Measurements from ENCODE around the gene SIK3. TPM values are rescaled to one million over a fixed set of nuclear protein-coding genes. Genes with fewer than 3 reads are reported as not detected.
A peak's percentile ranks its signal among the peaks of the same experiment; 100 is the strongest.

SIK3 gene
- total RNA-seq, 1 experiment from 2014 or later: 34.4 TPM

GRCh38 chr11:116970485-116971292 lies 127.5 kb downstream of the SIK3 start:
- DNase-seq (ENCODE audit: low spot score) (no peak), ATAC-seq (no peak)
- Mint-ChIP-seq H3K9me3 (no peaks in the 10 kb centered on the region), H3K27me3 (ENCODE audit: low read depth) (no peaks in the 10 kb centered on the region), H3K4me1 (peaks cover 41% of the 10 kb centered on the region), H3K27ac (no peak overlapping the region), H3K4me3 (no peak overlapping the region), H3K36me3 (no peaks in the 10 kb centered on the region)
- ChIA-PET POLR2A (no interaction called here), CTCF (no interaction called here)
- TF ChIP-seq ZNF121 (CRISPR knock-in tag; IDR thresholded peaks at IDR 0.05) (peak; percentile 60), MYBL2 (CRISPR knock-in tag; IDR thresholded peaks at IDR 0.05) (no peak)

- H3K4me3 Mint-ChIP-seq: no peak overlapping the region
- DNase-seq (ENCODE audit: low spot score) (no peak), ATAC-seq (no peak; the same call in 1 of the 2 replicates)
- TF ChIP-seq TP53 (CRISPR knock-in tag; IDR thresholded peaks at IDR 0.05): no peak
- no peak for TF ChIP-seq MAX (CRISPR knock-in tag; IDR thresholded peaks at IDR 0.05)
- no peak for TF ChIP-seq MLX (CRISPR knock-in tag; IDR thresholded peaks at IDR 0.05)
- no peak for TF ChIP-seq CREB1 (CRISPR knock-in tag; IDR thresholded peaks at IDR 0.05)
- TF ChIP-seq, protein P1, sequence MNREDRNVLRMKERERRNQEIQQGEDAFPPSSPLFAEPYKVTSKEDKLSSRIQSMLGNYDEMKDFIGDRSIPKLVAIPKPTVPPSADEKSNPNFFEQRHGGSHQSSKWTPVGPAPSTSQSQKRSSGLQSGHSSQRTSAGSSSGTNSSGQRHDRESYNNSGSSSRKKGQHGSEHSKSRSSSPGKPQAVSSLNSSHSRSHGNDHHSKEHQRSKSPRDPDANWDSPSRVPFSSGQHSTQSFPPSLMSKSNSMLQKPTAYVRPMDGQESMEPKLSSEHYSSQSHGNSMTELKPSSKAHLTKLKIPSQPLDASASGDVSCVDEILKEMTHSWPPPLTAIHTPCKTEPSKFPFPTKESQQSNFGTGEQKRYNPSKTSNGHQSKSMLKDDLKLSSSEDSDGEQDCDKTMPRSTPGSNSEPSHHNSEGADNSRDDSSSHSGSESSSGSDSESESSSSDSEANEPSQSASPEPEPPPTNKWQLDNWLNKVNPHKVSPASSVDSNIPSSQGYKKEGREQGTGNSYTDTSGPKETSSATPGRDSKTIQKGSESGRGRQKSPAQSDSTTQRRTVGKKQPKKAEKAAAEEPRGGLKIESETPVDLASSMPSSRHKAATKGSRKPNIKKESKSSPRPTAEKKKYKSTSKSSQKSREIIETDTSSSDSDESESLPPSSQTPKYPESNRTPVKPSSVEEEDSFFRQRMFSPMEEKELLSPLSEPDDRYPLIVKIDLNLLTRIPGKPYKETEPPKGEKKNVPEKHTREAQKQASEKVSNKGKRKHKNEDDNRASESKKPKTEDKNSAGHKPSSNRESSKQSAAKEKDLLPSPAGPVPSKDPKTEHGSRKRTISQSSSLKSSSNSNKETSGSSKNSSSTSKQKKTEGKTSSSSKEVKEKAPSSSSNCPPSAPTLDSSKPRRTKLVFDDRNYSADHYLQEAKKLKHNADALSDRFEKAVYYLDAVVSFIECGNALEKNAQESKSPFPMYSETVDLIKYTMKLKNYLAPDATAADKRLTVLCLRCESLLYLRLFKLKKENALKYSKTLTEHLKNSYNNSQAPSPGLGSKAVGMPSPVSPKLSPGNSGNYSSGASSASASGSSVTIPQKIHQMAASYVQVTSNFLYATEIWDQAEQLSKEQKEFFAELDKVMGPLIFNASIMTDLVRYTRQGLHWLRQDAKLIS (CRISPR knock-in tag; IDR thresholded peaks at IDR 0.05; ENCODE audit: borderline replicate concordance): no peak
- TF ChIP-seq, protein P2, sequence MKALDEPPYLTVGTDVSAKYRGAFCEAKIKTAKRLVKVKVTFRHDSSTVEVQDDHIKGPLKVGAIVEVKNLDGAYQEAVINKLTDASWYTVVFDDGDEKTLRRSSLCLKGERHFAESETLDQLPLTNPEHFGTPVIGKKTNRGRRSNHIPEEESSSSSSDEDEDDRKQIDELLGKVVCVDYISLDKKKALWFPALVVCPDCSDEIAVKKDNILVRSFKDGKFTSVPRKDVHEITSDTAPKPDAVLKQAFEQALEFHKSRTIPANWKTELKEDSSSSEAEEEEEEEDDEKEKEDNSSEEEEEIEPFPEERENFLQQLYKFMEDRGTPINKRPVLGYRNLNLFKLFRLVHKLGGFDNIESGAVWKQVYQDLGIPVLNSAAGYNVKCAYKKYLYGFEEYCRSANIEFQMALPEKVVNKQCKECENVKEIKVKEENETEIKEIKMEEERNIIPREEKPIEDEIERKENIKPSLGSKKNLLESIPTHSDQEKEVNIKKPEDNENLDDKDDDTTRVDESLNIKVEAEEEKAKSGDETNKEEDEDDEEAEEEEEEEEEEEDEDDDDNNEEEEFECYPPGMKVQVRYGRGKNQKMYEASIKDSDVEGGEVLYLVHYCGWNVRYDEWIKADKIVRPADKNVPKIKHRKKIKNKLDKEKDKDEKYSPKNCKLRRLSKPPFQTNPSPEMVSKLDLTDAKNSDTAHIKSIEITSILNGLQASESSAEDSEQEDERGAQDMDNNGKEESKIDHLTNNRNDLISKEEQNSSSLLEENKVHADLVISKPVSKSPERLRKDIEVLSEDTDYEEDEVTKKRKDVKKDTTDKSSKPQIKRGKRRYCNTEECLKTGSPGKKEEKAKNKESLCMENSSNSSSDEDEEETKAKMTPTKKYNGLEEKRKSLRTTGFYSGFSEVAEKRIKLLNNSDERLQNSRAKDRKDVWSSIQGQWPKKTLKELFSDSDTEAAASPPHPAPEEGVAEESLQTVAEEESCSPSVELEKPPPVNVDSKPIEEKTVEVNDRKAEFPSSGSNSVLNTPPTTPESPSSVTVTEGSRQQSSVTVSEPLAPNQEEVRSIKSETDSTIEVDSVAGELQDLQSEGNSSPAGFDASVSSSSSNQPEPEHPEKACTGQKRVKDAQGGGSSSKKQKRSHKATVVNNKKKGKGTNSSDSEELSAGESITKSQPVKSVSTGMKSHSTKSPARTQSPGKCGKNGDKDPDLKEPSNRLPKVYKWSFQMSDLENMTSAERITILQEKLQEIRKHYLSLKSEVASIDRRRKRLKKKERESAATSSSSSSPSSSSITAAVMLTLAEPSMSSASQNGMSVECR (CRISPR knock-in tag; IDR thresholded peaks at IDR 0.05; ENCODE audit: borderline replicate concordance): no peak
- no peak for TF ChIP-seq GABPB1 (CRISPR knock-in tag; IDR thresholded peaks at IDR 0.05)
- no peak for TF ChIP-seq NR1H2 (CRISPR knock-in tag; IDR thresholded peaks at IDR 0.05)
- TF ChIP-seq PREB (CRISPR knock-in tag; IDR thresholded peaks at IDR 0.05; ENCODE audit: borderline replicate concordance): no peak
- no peak for TF ChIP-seq AR (CRISPR knock-in tag; IDR thresholded peaks at IDR 0.05)
- TF ChIP-seq SMAD4 (CRISPR knock-in tag; IDR thresholded peaks at IDR 0.05): no peak
- TF ChIP-seq, protein P3, sequence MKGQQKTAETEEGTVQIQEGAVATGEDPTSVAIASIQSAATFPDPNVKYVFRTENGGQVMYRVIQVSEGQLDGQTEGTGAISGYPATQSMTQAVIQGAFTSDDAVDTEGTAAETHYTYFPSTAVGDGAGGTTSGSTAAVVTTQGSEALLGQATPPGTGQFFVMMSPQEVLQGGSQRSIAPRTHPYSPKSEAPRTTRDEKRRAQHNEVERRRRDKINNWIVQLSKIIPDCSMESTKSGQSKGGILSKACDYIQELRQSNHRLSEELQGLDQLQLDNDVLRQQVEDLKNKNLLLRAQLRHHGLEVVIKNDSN (CRISPR knock-in tag; IDR thresholded peaks at IDR 0.05): no peak
- TF ChIP-seq NFATC4 (CRISPR knock-in tag; IDR thresholded peaks at IDR 0.05): no peak
- no peak for TF ChIP-seq CTCF (IDR thresholded peaks at IDR 0.05)
- H3K4me1 Mint-ChIP-seq: peaks cover 35% of the 10 kb centered on the region
- no peaks in the 10 kb centered on the region for H3K36me3 Mint-ChIP-seq
- no peaks in the 10 kb centered on the region for H3K27me3 Mint-ChIP-seq (ENCODE audit: low read depth)
- no peaks in the 10 kb centered on the region for H3K9me3 Mint-ChIP-seq
- H3K27ac Mint-ChIP-seq: peak overlapping the region; percentile 95
- POLR2A ChIA-PET: no interaction called here
- CTCF ChIA-PET: interaction anchor here (0.7 kb wide), 1 partner anchor 188 kb away, joined by 3 read pairs; no protein-coding TSS in a partner anchor
Observed at GRCh38 chr11:116969694-116970093, 128.5 kb downstream of the SIK3 start.

Data from WTC11 (cell line).